GOT3 (cell line): ENCODE data around the gene PDIA5.

ENCODE experiments used
- DNase-seq: peaks from one replicate; lab custom pipeline; 2025; ENCODE audit warnings: mixed read lengths; lab: John Stamatoyannopoulos, UW

The PDIA5 gene

DNA sequence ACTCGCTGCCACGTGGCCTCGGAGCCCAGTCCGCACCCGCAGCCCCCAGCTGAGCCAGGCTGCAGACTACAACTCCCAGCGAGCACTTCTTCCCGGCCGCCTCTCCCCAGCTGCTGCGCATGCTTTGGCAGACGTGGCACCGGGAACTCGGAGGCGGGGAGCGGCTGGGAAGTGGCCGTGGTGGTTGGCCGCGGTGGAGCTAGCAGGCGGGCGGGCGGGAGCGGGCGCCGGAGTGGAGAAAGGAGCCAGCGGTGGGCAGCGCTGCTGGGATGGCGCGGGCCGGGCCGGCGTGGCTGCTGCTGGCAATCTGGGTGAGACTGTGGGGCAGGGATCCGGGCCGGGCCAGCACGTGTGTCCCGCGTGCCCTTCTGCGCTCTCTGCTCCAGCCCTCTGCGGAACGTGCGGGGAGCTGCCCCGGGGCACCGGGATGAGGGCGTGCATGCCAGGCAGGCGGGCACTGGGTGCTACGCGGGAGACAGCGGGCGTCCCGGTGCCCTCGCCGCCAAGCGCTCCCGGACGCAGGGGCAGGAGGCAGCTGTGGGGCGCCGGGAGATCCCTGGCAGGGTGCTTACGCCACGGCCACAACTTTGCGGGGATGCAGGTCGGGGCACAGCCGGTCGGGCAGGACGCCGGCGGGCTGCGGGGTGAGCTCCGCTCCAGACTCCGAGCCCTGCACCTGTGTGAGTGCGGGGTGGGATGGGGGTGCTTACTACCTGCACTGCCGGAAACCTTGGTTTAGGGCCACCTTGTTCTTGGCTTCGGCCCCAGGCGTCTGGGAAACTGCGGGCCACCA, at the start of gene PDIA5:
Gene PDIA5, plus strand, starts transcription at position 130 of the 793 bp plus-strand sequence. Its CDS starts 140 bp downstream, at position 270.
- DNase-seq: peak; percentile 46

GRCh38 chr3:123018683-123019082, 48.1 kb upstream of the PDIA5 start:
- no peak for DNase-seq

- DNase-seq: no peak
Measured at GRCh38 chr3:123019161-123019560, 47.7 kb upstream of the PDIA5 start.

- no peak for DNase-seq
Measured at GRCh38 chr3:123019591-123019990, 47.2 kb upstream of the PDIA5 start.

DNA sequence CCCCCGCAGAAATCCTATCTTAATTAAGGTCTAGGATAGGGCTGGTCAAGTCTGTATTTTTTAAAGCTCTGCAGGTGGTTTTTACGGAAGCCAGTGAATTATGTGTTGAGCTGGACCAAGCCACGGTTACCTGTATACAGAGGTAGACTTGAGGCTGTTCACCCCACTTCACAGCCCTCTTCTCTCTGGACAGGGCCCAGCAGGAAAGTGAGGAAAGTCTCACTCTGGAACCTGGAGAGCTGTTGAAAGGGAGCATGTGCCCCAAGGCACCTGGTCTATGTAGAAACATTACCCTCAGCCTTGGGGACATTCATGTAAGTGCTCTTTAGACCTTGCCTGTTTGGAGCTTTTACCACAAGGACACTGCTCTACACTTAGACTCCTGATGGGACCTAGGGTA, 46.1 kb upstream of the PDIA5 start:
- no peak for DNase-seq

DNA sequence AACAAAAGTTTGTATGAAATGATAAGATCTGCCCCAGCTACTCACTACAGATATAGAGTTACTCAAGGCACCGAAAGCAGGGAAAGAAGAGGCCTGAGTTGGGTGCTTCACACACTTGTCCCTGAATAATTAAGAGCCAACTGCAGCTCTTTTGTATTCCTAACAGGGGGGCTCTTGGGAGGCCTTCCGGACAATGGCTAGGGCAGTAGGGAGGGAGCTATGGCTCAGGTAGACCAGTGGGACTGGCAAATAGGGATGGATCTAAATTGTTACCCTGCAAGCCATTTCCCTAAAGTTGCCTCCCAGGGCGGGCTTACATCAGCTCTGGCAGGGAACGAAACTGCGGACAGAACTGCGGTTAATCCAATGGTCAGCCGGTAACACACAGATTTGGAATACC, 45.4 kb upstream of the PDIA5 start:
- no peak for DNase-seq

DNA sequence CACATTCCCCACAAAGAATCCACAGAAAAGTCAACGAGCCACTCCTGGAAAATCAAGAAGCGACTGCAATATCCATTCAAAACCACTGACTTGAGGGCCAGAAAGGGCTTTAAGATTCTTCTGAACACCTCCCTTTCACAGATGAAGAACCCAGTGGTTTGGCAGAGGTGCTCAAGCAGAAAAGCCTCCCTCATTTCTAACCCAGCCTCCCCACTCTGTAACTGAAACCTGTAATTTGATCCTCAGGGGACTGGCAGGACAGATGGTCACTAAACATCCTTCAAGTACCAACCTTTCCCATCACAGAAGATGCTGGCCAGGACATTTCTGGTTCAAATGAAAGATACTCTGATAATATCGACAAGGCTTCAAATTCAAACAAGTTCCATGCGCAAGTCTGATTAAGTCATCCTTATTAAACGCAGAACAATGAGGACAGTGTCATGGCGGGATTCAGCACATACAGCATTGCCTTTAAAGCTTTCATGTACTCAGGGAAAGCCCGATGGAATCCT, 44.8 kb upstream of the PDIA5 start:
- DNase-seq: no peak

- DNase-seq: no peak
Measured at GRCh38 chr3:123024056-123024455, 42.8 kb upstream of the PDIA5 start.

DNA sequence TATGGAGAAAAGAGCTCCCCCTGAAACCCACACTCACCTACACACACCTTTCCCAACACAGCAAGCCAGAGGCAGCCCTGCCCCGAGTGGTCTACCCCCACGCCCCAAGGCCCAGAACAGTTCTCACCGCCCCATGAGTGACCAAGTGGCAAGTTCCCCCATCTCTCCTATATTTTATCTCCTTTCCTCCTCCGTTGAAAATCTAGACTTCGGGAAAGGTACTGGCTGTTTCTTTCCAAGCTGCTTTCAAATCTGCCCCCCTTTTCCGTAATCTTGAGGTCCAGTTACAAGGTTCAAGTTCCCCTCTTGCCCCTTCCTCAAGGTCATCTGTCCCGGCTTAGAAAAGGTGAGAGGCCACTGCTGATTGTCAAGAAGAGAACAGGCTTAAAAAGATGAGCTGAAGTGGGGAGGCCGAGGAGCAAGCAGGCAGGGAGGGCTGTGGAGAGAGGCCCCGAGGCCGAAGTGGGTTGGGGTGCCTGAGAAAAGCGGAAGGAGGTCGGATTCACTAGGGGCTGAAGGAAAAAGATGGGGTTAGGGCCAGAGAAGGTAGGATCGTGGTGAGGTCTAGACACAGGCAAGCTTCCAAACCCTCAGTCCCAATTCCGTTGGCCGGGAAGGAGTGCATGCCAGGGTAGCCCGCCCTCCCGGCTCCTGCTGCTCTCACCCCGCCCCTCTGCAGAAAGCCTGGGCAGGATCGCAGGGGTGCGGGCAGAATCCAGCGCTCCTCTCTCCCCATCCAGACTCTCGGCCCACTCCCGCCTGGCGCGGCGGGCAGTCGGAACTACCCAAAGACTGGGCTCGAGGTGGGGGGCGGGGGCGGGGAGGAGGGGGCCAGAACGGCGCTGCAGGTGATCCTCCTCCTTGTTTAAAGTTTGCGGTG, 40.9 kb upstream of the PDIA5 start:
- no peak for DNase-seq

DNA sequence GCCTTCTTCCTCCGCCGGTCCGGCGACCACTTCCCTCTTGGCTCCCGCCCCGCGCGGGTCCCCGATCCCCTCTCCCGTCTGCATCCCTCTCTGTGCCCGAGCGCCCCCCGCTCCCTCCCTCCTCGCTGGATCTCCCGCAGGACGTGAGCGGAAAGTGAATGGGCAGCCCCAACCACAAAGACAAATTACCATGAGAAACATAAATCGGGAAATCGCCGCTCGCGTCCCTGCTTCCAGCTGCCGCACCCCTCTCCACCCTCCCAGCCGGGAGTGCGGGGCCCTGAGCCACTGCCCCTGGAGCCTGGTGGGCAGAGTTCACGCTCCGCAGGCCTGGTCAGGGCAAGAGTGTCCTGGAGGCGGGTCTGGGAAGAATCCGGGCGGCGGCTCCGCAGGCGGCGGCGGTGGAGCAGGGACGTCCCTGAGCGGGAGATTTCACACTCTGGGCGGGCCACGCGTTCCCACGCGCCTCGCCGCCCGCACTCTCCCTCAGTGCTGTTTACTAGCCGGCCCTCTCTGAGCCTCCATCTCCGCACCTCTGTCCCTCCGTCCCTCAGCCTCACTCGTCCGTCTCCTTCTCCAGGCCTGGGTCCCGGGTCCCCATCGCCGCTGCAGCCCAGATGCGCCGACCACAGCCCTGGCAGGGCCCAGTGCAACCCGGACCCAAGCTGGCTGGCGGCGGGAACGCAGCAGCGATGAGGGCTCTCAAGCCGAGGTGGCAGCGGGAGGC, 40.1 kb upstream of the PDIA5 start:
- no peak for DNase-seq

DNA sequence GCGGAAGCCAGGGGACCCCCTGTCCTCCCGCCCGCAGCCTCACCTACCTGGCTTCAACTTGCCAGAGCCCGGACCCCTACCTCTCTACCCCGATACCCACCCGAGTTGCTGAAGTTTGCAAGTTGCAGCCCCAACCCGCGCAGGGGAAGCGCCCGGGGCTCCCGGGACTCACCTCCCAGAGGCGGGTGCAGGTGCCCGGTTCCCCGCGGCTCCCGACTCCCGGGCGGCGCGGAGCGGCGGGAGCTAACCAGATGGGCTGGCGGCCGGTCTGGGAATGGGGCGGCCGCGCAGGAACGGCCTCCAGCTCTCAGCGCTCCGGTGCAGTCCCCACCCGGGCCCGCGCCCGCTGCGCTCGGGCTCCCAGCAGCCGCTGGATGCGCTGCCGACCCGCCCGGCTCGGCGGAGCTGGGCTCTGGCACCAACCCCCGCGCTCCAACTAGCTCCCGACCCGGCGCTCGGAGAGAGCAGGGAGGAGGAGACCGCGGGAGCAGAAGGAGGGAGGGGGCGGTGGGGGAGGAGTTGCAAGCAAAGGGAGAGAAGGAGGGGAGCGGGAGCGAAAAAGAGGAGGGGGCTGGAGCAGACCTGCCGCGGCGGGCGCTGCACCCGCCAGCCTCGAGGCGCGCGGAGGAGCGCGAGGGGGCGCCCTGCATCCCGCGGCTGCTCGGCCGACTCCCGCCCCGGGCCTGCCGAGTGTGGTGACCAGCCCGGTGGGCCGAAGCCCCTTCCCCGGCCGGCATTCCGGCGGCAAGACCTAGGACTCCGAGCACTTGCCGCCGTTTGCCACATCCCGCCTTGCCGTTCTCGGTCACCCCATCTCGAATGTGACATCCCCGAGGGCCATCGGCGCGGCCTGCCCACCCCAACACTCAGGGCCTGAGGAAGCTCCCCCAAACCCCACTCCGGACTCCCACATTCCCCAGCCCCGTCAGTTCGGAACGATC, 39.3 kb upstream of the PDIA5 start, which contains the start of gene SEMA5B:
Gene SEMA5B, minus strand, starts transcription at position 472 of the 941 bp plus-strand sequence. CDS start 66,500 bp downstream, outside the sequence.
- DNase-seq: no peak

DNA sequence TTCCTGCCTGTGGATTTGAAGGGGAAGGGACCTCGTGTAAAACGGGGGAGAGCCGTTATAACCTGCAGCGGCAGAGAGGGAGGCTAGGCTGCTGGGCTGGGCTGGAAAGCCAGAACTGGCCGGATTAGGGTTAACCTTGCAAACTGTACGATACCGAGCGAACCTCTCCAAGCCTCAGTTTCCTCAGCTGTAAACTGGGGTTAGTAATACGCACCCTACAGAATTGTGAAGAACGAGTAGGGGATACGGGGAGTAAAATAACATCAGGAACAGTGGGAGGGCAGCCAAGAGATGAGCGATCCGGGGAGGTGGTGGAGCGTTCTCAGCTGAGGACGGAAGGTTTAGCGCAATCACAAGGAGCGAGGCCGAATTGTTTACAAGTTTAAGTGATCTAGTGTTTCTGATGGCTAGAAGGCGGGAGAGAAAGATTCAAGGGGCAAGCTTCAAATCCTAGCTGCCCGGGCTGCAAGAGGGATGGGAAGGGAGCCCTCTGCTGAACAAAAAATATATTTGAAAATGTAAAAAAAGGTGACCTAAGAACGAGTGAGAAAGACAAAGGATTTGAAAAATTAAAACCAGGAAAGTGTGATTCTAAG, 38.5 kb upstream of the PDIA5 start:
- DNase-seq: no peak

DNA sequence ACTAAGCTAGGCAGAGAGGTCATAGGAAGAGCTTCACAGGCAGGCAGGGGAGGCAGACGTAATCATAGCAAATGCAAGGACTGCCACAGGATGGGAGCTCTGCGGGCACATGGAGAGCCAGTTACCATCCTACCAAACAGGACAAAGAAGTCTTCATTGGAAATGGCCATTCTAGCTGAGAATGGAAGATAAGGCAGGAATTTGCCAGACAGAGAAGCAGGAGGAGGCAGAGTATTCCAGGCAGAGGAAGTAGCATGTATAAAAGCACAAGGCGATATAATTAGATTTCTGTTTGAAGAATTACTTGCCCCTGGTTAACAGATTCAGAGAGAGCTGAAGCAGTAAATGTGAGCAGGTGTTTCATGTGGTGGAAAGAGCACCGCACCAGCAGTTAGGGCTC, 35.8 kb upstream of the PDIA5 start:
- DNase-seq: no peak

- DNase-seq: no peak
Measured at GRCh38 chr3:123032057-123032456, 34.8 kb upstream of the PDIA5 start.

- no peak for DNase-seq
Measured at GRCh38 chr3:123034120-123034519, 32.7 kb upstream of the PDIA5 start.

- DNase-seq: no peak
Measured at GRCh38 chr3:123034996-123035395, 31.8 kb upstream of the PDIA5 start.

DNA sequence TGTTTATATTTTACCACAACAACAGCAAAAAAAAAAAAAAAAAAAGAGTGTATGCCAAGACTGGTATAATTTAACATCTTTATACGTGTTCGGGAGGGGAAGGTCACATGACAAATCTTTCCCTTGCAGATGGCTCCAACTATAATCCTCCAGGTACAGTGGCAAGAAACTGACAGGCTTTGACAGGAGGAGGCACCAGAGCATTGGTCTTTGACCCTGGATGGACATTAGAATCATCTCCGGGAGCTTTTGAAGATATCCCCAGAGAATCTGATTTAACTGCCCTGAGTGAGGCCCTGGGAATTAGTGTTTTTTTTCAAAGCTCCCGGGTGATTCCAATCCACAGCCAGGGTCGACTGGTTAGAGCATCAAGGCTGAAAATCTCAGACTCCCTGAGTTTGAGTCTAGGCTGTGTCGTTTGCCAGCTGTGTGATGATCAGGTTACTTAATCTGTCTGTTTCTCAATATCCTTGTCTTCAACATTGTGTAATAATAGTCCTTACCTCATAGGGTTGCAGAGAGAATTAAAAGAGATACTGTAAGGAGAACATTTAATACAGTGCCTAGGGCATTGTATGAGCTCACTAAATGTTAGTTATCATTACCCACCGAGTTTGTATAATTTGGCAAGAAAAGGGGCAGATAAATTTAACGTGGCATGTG, 30.3 kb upstream of the PDIA5 start:
- DNase-seq: no peak

DNA sequence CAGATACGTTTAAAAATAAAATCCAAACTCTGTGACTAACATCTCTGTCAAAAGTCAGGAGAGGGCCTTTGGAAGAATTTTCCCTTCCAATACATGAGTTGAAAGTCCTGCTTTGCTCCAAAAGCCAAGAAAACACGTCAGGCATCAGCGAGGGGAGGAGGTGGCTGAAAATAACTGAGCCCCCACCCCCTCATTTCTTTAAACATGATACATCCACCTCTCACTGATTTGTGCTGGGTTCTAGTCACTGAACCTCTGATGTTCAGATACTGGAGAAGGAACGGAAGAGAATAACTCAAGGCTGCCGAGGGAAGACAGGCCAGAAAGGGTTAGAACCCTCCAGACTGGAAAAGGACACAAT, 29.8 kb upstream of the PDIA5 start:
- DNase-seq: no peak

GRCh38 chr3:123038751-123039150, 28.1 kb upstream of the PDIA5 start:
- no peak for DNase-seq

DNA sequence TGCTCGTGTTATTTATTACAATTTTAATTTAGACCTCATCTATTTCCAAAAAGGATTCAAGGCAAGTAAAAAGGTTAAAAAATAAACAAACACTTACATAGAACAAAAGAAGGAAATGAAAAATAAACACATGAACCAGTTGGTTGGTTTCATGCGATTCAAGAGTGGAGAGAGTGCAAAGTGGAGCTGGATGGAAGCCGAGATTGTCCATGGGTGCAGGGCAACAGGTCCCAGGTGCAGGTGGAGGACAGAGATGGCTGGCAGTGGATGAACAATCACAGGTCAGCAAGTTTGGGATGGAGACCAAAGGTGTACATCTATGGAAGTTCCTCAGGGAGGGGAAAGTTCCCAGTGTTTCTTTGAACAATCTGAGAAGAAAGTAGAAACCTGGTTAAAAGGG, 27.6 kb upstream of the PDIA5 start:
- no peak for DNase-seq
